ENCODE data around the gene PKP3.
"Not testable (repeated sequence)": the region's sequence is repeated elsewhere in the genome, so short reads cannot be mapped to it uniquely, and the experiment has no call there.

Gene PKP3

DNA sequence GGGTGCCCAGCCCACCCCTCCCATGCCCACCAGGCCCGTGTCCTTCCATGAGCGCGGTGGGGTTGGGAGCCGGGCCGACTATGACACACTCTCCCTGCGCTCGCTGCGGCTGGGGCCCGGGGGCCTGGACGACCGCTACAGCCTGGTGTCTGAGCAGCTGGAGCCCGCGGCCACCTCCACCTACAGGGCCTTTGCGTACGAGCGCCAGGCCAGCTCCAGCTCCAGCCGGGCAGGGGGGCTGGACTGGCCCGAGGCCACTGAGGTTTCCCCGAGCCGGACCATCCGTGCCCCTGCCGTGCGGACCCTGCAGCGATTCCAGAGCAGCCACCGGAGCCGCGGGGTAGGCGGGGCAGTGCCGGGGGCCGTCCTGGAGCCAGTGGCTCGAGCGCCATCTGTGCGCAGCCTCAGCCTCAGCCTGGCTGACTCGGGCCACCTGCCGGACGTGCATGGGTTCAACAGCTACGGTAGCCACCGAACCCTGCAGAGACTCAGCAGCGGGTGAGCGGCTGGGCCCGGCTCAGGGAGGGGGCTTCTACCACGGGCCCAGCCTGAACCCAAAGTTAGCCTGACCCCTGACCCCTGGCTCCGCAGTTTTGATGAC lies 3.0 kb downstream of the PKP3 start:
- no peak for DNase-seq

DNA sequence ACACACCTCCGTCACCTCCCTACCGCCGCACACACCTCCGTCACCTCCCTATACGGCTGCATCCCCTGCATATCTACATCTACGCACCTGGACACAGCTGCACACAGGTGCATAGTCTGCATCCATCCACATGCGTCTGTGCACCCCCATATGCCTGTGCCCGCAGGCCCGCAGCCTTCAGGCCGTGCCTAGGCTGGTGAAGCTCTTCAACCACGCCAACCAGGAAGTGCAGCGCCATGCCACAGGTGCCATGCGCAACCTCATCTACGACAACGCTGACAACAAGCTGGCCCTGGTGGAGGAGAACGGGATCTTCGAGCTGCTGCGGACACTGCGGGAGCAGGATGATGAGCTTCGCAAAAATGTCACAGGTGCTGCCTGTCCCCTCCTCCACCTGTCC lies 4.8 kb downstream of the PKP3 start:
- peak; percentile 34 for DNase-seq

DNA sequence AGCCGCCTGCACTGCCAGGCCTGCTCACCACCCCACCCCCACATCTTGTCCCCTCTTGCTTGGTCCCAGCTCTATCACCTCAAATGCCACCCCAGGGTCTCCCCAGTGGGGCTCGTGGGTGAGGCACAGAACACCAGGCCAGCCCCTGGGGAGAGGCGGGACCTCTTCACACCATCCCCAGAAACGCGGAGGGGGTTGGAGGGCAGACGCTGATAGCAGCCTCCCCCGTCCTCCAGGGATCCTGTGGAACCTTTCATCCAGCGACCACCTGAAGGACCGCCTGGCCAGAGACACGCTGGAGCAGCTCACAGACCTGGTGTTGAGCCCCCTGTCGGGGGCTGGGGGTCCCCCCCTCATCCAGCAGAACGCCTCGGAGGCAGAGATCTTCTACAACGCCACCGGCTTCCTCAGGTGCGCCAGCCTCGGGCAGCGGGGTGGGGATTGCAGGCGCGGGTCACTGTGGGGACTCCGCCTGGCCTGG lies 5.8 kb downstream of the PKP3 start:
- DNase-seq: no peak

DNA sequence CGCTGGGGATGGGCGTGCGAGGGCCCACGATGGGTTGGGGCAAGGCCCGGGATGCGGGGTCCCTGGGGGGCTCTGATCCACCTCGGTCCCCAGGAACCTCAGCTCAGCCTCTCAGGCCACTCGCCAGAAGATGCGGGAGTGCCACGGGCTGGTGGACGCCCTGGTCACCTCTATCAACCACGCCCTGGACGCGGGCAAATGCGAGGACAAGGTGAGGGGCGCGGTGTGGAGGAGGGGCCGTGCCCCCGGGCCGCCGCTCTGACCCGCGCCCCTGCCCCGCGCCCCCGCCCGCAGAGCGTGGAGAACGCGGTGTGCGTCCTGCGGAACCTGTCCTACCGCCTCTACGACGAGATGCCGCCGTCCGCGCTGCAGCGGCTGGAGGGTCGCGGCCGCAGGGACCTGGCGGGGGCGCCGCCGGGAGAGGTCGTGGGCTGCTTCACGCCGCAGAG lies 6.3 kb downstream of the PKP3 start:
- DNase-seq: no peak

DNA sequence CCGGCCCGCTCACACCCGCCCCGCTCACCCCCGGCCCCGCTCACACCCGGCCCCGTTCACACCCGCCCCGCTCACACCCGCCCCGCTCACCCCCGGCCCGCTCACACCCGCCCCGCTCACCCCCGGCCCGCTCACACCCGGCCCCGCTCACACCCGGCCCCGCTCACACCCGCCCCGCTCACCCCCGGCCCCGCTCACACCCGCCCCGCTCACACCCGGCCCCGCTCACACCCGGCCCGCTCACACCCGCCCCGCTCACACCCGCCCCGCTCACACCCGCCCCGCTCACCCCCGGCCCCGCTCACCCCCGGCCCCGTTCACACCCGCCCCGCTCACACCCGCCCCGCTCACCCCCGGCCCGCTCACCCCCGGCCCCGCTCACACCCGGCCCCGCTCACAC lies 7.2 kb downstream of the PKP3 start:
- not testable (repeated sequence) for DNase-seq

DNA sequence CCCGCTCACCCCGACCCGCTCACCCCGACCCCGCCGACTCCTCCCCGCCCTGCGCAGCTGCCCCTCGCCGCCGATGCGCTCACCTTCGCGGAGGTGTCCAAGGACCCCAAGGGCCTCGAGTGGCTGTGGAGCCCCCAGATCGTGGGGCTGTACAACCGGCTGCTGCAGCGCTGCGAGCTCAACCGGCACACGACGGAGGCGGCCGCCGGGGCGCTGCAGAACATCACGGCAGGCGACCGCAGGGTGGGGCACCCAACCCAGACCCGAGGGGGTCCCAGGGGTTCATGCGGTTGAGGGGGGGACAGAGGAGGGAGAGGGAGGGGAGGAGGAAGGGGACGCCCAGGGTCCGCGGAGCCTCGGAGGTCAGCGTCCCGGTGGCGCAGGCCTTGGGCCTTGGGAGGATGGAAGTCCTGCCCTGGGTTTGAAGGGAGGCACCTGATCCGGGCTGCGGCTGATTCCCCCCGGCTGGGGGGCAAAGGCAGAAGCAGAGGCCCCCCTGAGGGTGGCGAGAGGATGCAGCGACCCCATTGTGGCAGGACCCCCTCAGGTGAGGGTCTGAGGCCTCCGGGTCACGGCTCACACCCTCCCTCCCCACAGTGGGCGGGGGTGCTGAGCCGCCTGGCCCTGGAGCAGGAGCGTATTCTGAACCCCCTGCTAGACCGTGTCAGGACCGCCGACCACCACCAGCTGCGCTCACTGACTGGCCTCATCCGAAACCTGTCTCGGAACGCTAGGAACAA lies 9.2 kb downstream of the PKP3 start:
- no peak for DNase-seq

DNA sequence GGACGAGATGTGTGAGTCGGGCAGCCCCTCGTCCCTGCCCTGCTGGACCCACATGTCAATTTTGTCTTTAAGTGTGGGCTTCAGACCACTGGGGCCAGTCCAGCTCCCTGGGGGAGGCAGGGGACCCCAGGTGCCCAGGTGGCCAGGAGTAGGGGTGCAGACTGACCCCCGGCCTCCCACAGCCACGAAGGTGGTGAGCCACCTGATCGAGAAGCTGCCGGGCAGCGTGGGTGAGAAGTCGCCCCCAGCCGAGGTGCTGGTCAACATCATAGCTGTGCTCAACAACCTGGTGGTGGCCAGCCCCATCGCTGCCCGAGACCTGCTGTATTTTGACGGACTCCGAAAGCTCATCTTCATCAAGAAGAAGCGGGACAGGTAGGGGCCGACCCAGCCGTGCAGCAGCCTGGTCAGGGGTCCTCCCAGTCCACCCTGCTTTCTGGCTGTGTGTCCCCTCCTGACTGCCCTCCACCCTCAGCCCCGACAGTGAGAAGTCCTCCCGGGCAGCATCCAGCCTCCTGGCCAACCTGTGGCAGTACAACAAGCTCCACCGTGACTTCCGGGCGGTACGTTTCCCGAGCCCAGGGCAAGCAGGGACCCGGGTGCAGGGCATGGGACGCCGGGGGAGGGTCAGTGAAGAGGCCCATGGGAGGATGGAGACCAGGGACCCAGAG lies 9.9 kb downstream of the PKP3 start:
- no peak for DNase-seq

DNA sequence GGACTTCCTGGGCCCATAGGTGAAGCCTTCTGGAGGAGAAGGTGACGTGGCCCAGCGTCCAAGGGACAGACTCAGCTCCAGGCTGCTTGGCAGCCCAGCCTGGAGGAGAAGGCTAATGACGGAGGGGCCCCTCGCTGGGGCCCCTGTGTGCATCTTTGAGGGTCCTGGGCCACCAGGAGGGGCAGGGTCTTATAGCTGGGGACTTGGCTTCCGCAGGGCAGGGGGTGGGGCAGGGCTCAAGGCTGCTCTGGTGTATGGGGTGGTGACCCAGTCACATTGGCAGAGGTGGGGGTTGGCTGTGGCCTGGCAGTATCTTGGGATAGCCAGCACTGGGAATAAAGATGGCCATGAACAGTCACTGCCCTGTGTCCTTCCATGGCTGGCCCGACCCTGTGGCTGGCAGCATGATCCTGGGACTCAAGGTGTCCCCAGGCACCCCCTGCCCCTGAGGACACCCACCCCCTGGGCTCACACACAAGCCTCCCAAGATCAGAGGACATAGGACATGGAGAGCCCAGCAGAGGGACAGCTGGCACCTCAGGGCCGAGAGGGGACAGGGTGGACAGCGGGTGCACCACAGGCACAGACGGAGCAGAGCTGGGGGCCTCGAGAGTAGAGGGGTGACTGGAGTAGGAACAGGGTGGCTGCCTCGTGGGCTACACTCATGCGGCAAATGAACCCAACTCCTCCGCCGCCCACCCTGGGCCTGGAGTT lies 10.7 kb downstream of the PKP3 start:
- DNase-seq: no peak

DNA sequence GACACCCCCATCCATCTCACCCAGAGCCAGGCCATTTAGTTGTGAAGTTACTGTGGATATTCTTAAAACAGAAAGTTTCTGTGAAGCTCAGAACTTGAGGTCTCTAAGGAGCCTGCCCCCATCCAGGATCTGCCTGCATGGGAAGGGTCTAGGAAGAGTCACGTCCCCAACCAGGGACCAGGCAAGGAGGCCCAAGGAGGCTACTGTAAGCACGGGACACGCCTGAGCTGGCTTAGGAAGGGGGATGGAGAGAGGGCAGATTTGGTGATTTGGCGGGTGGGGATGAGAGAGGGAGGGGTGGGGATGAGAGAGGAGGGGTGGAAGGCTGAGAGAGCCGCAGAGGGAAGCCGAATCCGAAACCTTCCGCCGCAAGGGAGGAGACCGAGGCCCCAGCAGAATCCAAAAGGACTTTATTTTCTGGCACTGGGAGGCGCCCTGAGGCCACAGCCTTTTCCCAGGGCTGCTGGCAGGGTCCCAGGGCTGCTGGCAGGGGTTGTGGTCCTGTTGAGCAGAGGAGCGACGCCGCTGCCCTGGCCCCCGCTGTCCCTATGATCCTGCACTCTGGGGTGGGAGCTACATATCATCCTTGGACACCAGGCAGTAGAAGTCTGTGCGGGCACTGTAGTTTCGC lies 11.4 kb downstream of the PKP3 start:
- no peak for DNase-seq

DNA sequence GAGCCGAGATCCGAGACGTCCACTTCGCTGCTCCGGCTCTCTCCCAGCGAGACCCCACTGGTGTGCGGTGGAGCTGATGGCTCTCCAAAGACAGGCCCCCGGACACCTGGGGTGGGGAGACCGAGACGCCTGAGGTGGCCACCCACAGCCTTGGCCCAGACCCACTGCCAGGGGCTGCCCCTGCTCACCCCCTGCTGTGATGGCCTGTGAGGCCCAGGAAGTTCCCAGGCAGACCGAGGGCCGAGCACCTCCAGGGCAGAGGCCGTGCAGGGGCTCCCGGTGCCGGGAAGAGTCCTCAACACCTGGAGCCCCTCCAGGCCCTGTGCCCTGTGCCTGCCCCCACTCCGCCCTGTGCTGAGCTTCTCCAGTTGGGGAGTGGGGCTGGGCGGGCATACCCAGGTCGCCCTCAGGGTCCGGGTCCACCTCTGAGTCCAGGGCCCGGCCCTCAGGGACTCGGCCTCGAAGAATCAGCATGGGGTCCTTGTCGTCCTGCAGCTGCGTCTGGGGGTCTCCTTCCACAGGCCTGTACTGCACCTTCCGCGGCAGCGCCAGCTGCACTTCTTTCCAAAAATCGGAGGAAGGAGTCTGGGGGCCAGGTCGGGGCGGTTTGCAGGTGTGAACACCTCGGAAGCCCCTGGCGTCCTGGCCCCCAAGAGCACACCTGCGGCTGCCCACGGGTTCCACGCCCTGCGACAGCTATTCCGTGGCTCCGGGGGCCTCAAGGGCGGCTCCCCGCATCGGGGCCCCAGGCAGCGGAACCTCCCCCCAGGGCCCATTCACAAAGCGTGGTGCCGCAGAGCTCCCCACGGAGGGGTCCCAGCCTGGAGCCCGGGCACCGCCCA lies 12.2 kb downstream of the PKP3 start:
- no peak for DNase-seq

DNA sequence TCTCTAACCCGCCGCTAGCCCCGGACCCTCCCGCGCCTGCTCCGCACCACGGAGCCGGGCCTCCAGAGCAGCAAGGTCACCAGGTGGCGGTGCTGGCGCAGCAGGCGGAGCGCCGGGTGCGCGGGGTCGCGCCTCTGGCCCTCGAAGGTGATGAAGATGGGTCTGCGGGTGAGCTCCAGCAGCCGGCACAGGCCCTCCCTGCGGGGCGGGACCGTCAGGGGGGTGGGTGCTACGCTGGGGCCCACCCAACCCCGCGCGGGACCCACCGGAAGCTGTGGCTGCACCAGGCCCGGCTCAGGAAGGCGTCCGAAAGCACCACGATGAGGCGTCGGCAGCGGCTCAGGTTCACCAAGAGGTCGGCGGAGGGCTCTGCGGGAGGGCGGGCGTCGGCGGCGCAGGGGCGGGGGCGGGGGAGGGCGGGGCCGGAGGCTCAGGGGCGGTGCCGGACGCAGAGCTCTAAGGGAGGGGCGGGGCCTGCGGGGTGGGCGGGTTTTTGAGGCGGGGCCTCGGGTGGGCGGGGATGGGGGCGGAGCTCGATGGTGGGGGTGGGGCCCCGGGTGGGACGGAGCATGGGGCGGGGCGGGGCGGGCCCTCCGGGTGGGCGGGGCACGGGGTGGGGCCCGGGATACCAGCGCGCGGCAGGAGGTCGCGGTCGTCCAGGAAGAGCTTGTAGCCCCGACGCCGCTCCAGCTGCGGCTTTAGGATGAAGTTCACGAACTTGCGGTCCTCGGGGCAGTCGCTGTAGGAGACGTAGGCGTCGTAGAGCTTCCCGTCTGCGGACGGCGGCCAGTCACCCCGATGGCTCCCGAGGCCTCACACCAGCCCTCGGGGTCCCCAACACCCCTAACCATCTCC lies 13.0 kb downstream of the PKP3 start:
- peak; percentile 90 for DNase-seq

DNA sequence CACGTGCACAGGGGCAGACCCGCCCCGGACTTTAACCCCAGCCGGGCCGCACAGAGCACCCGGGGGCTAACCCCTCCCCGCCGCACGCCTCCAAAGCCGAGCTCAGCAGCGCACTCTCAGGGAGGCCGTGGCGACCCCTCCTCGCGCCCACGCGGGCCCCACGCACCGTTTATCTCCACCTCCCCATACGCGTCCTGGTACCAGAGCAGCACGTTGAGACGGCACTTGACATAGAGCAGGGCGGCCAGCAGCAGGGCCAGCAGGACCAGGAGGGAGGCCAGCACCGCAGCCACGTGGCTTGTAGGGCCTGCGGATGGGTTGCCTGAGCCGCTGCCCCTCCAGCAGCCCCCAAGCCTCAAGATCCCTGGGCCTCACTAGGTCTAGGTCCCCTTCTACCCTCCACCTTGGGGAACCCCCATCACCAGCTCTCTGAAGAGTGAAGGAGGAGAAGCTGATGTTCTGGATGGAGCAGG lies 13.7 kb downstream of the PKP3 start:
- DNase-seq: no peak

DNA sequence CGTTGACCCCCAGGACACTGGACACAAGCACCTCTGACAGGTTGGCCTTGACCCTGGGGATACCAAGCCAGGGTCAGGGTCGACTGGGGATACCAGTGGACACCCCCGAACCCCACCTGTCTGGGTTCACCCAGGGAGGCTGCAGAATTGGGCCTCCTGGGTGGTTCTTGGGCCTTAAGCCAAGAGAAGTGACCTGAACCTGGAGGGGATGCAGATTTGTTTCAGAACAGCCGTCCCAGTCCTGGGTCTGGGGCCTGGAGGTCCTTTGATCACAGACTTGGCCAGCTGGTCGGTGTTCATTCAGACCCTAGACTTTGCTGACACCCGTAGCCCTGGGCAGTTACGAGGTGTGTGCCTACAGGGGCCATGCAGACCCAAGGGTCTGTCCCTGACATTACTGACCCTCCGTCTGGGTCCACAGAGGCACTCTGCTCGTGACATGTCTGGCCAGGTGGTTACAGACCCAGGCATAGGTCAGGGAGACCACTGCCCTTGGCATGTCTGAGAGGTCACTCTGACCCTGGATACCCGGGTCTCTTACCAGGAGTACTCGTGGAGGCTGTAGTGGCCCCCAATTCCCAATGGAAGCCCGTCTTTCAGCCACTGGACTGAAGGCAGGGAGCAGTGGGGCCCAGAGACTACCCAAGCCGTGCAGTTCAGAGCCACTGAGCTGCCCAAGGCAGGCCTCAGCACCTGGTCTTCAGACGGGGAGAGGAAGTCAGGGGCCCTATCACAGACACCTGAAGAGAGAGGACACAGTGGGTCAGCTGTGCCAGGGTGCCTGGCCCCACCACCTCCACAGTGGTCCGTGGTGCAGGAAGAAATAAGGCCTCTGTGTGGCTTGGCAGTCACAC lies 14.4 kb downstream of the PKP3 start:
- DNase-seq: no peak

DNA sequence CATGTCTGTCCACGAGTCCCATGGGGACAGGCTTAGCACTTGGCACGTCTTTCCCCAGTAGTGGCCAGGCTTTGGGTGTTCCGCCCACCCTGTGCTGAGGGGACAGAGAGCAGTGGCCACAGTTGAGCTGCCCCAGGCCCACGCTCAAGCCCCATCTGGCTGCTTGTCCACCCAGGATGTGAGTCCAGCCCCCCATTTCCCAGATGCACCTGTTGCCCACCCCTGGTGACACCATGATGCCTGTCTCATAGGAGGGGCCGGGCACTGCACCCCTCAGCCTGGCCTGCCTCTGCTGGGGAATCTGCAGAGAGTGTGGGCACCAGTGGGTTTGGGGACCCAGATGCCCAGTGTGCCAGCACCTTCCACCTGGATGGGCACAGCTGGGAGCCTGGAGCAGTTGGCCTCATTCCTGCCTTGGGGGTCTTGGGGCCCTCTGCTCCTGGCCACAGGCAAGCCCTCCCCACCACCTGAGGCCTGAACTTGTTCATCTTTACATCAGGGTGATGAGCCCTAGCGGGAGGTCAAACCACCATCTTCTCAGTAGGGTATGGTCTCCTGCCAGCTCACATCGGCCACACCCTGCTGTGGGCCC lies 15.1 kb downstream of the PKP3 start:
- DNase-seq: no peak

DNA sequence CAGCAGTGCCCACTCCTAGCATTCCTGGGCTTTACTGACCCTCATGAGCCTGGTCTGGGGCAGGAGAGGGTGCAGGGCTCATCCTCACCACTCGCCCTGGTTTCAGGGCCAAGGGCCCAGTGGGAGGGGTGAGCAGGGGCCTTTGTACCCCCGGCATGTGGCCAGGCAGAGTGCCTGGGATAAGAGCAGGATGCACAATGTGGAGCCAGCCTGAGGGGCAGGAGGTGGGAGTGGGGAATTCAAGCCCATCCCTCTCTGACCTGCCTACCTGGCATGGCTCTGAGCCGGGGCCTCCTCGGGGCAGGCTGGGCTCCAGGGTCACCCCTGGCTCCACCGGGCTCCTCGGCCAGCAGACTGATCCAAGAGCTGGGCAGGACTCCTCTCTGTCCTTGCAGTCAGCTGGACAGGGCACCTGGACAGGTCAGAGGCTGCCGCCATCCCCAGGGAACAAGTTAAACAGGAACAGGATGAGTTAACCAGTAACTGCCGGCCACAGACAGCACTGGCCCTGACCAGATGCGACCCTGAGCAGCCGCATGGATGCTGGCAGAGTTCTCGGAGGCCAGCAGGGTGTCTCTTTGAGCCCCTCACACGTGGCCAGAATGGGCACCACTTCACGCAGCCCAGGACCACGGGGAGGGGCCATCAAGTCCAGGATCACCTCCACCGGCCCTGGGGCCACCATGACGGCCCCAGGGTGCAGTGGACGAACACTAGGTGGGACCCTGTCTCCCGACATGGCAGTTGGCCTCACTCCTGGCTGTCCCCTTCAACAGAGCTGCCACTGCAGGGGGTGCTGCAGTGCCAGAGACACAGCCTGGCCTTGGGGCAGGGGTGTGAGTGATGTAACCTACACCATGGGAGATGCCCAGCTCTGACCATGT lies 15.8 kb downstream of the PKP3 start:
- no peak for DNase-seq

DNA sequence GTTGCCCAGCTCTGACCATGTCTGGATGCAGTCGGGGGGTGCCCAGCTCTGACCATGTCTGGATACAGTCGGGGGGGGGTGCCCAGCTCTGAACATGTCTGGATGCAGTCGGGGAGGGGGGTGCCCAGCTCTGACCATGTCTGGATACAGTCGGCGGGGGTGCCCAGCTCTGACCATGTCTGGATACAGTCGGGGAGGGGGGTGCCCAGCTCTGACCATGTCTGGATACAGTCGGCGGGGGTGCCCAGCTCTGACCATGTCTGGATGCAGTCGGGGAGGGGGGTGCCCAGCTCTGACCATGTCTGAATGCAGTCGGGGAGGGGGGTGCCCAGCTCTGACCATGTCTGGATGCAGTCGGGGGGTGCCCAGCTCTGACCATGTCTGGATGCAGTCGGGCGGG lies 16.7 kb downstream of the PKP3 start:
- not testable (repeated sequence) for DNase-seq

DNA sequence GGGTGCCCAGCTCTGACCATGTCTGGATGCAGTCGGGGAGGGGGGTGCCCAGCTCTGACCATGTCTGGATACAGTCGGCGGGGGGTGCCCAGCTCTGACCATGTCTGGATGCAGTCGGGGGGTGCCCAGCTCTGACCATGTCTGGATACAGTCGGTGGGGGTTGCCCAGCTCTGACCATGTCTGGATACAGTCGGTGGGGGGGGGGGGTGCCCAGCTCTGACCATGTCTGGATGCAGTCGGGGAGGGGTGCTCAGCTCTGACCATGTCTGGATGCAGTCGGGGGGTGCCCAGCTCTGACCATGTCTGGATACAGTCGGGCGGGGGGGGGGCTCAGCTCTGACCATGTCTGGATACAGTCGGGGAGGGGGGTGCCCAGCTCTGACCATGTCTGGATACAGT lies 17.5 kb downstream of the PKP3 start:
- DNase-seq: not testable (repeated sequence)

DNA sequence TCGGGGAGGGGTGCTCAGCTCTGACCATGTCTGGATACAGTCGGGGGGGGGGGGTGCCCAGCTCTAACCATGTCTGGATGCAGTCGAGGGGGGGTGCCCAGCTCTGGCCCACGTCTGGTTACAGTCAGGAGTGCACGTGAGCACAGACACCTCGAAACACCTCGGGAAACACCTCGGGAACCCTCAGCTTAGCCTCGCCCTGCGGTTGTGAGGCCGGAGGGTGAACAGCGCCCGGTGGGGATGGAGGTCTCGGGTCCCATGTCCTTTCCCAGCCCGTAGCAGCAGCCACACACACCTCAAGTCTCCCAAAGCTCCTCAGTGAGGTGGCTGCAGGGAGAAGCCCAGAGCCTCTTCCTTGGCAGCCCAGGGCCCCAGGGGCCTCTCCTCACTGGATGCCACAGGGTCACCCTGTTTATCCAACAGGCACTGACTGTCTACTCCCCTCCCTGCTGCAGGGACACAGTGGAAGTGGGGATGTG lies 18.7 kb downstream of the PKP3 start:
- no peak for DNase-seq

Data from activated CD4-positive, alpha-beta T cell treated with anti-CD3 and anti-CD28 coated beads for 48 hours (primary cell).